Upper lobe of right lung (tissue), 1 donor: ENCODE data around the gene GLIS1. TPM values are rescaled to one million over a fixed set of nuclear protein-coding genes. Genes with fewer than 3 reads are reported as not detected.

Experiments
- ATAC-seq: fragments of 200-7000 bp; cut with Tn5 transposase; one replicate; pipeline ENCODE4 v1.9.1; 2020; ENCODE audit warnings: mild to moderate bottlenecking, moderate library complexity
- DNase-seq: peaks from one replicate; pipeline ENCODE4 v3.0.0-alpha.2; 2020
- H3K27ac ChIP-seq: fragments of 200-600 bp; one replicate; pipeline ENCODE4 v1.8.0; 2022
- H3K27me3 ChIP-seq: fragments of 200-600 bp; one replicate; pipeline ENCODE4 v1.8.0; 2022; ENCODE audit warnings: mild to moderate bottlenecking
- H3K36me3 ChIP-seq: fragments of 200-600 bp; one replicate; pipeline ENCODE4 v1.8.0; 2022
- H3K4me1 ChIP-seq: fragments of 200-600 bp; one replicate; pipeline ENCODE4 v1.8.0; 2022
- H3K4me3 ChIP-seq: fragments of 200-600 bp; one replicate; pipeline ENCODE4 v1.8.0; 2022; ENCODE audit warnings: mild to moderate bottlenecking
- H3K9me3 ChIP-seq: fragments of 200-600 bp; one replicate; pipeline ENCODE4 v1.8.0; 2022
- intact Hi-C: fragments of 100-400 bp; cut with DNase I; formaldehyde crosslinking; loops from one replicate; pipeline ENCODE4 v1.11.0; 2022
- total RNA-seq: library from RNA; stranded (reverse); fragmentation: NEBNext Ultra II Directional; extraction: Animal tissue kit (Norgen Biotek cat#: 25700); gene quantifications from one replicate; pipeline ENCODE4 v1.2.1, GENCODE V29; 2021
- TF ChIP-seq, protein P1 (sequence below): fragments of 200-600 bp; IDR thresholded peaks from one replicate; pipeline ENCODE4 v1.8.0; 2022; ENCODE audit warnings: antibody characterized with exemption
- donor health status: DM: no; HTN: yes; CAD: no; lungs with severe emphysema.

The GLIS1 gene
- total RNA-seq, 1 donor from 2014 or later, result 0.14 TPM

DNA sequence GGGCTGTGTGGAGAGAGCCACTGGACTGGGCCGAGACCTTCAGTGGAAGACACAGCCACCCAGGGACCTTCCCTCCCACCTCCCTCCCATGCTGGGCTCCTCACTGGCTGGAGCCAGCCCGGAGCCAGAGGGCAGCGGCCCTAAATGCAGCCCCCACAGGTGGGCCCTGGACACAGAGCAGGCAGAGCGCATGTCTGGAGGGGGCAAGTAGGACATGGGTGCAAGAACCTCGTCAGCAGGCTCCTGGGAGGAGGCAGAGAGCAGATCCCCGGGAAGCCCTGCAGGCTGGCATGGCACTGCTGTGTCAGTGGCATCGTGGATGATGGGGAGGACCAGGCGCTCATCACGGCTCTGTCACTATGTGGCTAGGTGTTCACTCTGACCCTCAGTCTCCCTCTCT, 234.1 kb downstream of the GLIS1 start:
- DNase-seq (no peak), ATAC-seq (no peak)
- Histone ChIP-seq H3K36me3 (no peaks in the 10 kb centered on the region), H3K27me3 (peaks cover 17% of the 10 kb centered on the region), H3K4me3 (no peak overlapping the region), H3K4me1 (no peaks in the 10 kb centered on the region), H3K27ac (no peak overlapping the region), H3K9me3 (no peaks in the 10 kb centered on the region)
- intact Hi-C loops, result no loop called here
- TF ChIP-seq, protein P1, sequence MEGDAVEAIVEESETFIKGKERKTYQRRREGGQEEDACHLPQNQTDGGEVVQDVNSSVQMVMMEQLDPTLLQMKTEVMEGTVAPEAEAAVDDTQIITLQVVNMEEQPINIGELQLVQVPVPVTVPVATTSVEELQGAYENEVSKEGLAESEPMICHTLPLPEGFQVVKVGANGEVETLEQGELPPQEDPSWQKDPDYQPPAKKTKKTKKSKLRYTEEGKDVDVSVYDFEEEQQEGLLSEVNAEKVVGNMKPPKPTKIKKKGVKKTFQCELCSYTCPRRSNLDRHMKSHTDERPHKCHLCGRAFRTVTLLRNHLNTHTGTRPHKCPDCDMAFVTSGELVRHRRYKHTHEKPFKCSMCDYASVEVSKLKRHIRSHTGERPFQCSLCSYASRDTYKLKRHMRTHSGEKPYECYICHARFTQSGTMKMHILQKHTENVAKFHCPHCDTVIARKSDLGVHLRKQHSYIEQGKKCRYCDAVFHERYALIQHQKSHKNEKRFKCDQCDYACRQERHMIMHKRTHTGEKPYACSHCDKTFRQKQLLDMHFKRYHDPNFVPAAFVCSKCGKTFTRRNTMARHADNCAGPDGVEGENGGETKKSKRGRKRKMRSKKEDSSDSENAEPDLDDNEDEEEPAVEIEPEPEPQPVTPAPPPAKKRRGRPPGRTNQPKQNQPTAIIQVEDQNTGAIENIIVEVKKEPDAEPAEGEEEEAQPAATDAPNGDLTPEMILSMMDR, result no peak

DNA sequence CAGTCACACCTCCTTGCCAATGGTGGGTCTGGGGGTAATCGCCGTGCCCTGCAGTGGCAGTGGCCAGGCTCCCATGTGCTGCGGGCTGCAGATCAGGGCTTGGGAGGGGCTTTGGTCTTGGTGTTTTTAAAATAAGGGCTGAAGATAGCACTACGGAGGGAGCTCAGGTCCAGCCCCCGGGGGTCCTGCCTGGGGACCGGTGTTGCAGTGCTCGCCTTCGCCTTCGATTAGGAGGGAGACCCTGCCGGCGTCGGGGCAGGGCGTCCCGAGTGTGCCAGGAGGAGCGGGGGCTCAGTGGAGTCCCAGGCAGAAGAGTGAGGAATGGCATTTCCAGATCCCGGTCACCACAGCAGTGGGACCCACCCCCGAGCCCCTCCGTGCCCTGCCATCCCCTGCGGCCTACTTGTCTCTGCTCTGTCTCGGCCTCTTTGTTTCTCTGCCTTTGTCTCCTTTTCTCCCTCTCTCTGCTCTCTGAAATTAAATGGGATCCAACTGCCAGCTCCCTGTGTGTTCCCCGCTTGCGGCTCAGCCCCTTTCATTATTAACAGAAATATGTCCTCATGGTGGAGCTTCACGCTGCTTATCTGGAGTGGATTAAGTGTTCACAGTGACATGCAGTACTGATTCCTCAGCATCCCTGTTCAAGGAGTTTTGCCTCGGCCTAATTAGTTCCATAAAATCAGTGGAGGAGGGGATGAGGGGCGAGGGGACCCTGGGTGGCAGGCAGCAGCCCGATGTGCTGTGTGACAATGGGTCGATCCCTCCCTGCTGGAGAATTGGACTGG, 235.3 kb downstream of the GLIS1 start:
- Histone ChIP-seq H3K27ac (no peak overlapping the region), H3K4me3 (no peak overlapping the region), H3K9me3 (no peaks in the 10 kb centered on the region), H3K36me3 (no peaks in the 10 kb centered on the region), H3K27me3 (peaks cover 25% of the 10 kb centered on the region), H3K4me1 (no peaks in the 10 kb centered on the region)
- intact Hi-C loops, result no loop called here
- no peak for ATAC-seq
- TF ChIP-seq, protein P1, result no peak
- no peak for DNase-seq

DNA sequence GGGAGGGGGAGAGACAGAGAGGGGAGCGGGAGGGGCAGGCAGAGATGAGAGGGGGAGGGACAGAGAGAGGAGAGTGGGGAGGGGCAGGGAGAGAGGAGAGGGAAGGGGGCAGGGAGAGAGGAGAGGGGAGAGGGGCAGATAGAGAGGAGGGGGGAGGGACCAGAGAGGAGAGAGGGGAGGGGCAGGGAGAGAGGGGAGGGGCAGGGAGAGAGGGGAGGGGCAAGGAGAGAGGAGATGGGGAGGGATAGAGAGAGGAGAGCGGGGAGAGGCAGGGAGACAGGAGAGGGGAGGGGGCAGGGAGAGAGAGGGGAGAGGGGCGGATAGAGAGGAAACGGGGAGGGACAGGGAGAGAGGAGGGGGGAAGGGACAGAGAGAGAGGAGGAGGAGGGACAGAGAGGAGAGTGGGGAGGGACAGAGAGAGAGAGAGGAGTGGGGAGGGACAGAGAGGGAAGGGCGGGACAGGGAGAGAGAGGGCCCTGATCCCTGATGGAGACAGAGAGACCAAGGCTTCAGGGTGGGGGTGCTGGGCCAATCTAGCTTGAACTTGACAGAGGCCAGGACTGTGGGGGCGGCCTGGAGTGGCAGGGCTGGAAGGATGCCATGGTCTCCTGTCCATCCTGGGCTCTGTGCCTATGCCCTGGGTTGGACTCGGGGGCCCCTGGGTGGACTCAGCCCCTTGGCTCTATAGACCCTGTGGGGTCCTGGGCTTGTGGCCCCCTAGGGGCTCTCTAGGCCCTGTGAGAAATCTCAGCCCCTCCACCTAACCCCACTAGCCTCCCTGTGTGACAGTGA, 236.1 kb downstream of the GLIS1 start:
- intact Hi-C loops, result no loop called here
- DNase-seq, result no peak
- ATAC-seq, result no peak
- H3K27me3 ChIP-seq, result peaks cover 25% of the 10 kb centered on the region
- H3K4me3 ChIP-seq, result no peak overlapping the region
- TF ChIP-seq, protein P1, result no peak
- H3K36me3 ChIP-seq, result no peaks in the 10 kb centered on the region
- no peak overlapping the region for H3K27ac ChIP-seq
- no peaks in the 10 kb centered on the region for H3K4me1 ChIP-seq
- H3K9me3 ChIP-seq, result no peaks in the 10 kb centered on the region

DNA sequence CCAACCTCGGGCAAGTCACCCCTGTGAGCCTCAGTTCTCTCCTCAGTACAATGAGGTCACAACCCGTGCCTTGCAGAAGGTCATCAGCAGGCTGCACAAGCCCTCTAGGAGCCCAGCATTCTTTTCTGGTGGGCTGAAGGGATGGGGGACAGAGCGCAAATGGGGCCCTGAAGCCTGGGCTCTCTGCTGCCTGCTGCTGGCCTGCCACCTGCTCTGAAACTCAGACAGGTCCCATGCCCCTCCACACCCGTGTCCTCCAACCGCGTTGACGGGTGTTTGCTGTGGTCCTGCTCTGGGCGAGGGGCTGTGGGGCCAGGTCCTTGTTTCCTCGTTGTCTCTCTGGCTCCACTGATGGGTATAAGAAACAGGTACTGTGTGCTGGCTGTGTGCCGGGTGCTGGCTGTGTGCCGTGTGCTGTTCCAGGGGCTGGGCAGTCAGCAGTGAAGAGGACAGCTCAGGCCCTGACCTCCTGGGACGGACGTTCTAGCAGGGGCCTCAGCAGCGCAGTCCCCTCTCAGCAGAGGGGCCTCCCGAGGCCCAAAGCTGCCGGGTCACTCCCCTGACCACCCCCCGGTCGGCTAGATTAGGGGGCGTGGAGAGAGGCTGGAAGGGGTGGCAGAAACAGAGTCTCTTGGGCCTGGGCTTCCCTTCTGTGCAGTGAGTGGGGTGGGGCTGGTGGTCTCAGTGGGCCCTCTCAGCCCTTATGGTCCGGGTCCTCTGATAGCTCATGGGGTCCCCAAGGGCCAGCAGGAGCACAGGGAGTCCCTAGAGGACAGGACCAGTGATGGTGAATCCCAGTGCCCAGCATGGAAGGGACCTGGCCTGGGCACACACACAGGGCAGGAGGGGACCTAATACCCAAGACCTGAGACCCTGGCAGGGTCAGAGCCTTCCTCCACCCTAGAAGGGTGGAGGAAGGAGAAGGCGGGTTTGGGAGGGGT, 237.6 kb downstream of the GLIS1 start:
- intact Hi-C loops, result no loop called here
- peaks cover 25% of the 10 kb centered on the region for H3K27me3 ChIP-seq
- H3K4me1 ChIP-seq, result no peaks in the 10 kb centered on the region
- no peaks in the 10 kb centered on the region for H3K36me3 ChIP-seq
- no peak overlapping the region for H3K27ac ChIP-seq
- no peak overlapping the region for H3K4me3 ChIP-seq
- TF ChIP-seq, protein P1, result no peak
- no peaks in the 10 kb centered on the region for H3K9me3 ChIP-seq
- DNase-seq (no peak), ATAC-seq (no peak)
